ENCODE results near the gene KCNAB2.

DNA sequence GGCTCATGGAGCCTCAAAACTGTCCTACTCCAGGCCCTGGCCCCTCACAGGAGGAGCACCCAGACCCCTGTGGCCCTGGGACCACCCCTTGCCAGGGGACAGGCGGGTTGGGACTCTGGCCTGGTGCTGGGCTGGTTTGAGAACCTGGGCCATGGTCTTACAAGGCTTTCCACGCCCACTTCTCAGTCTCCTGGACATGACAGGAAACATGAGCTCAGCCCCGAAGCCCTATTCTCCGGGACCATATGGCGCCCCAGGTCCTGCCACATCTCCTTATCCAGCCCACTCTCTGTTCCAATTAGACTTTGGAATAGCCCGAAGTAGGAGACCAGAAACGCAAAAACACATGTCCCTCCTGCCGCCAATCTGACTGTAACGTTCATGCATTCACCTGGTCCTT lies 47.9 kb downstream of the KCNAB2 start:
- TF ChIP-seq, protein P1, sequence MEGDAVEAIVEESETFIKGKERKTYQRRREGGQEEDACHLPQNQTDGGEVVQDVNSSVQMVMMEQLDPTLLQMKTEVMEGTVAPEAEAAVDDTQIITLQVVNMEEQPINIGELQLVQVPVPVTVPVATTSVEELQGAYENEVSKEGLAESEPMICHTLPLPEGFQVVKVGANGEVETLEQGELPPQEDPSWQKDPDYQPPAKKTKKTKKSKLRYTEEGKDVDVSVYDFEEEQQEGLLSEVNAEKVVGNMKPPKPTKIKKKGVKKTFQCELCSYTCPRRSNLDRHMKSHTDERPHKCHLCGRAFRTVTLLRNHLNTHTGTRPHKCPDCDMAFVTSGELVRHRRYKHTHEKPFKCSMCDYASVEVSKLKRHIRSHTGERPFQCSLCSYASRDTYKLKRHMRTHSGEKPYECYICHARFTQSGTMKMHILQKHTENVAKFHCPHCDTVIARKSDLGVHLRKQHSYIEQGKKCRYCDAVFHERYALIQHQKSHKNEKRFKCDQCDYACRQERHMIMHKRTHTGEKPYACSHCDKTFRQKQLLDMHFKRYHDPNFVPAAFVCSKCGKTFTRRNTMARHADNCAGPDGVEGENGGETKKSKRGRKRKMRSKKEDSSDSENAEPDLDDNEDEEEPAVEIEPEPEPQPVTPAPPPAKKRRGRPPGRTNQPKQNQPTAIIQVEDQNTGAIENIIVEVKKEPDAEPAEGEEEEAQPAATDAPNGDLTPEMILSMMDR (IDR thresholded peaks at IDR 0.05): no peak
- no peak for TF ChIP-seq POLR2AphosphoS5 (IDR thresholded peaks at IDR 0.05)

Data from prostate gland (tissue), 2 donors.